NCI-H2227 treated with DMSO at 0.1 percent for 48 hours (cell line): ENCODE data around the gene HELT.
A peak's percentile ranks its signal among the peaks of the same experiment; 100 is the strongest.
"Not testable (repeated sequence)": the region's sequence is repeated elsewhere in the genome, so short reads cannot be mapped to it uniquely, and the experiment has no call there.

Source experiments
- DNase-seq: peaks from one replicate; lab custom pipeline; 2025; lab: John Stamatoyannopoulos, UW

HELT gene

GRCh38 chr4:185036019-185036418 is 17.7 kb downstream of the HELT start:
- DNase-seq: no peak

- DNase-seq: no peak
These were observed 18.6 kb downstream of the HELT start for GRCh38 chr4:185036842-185037241.

- DNase-seq: peak; percentile 57
These were observed 21.4 kb downstream of the HELT start for GRCh38 chr4:185039508-185040273.

GRCh38 chr4:185040523-185040922 is 22.2 kb downstream of the HELT start:
- DNase-seq: no peak

GRCh38 chr4:185050286-185050685 is 32.0 kb downstream of the HELT start:
- not testable (repeated sequence) for DNase-seq

- not testable (repeated sequence) for DNase-seq
These were observed 33.0 kb downstream of the HELT start for GRCh38 chr4:185051283-185051682.

GRCh38 chr4:185053746-185054145 is 35.5 kb downstream of the HELT start:
- DNase-seq: no peak

GRCh38 chr4:185054272-185054671 is 36.0 kb downstream of the HELT start:
- DNase-seq: no peak

- DNase-seq: no peak
These were observed 36.6 kb downstream of the HELT start for GRCh38 chr4:185054886-185055285.

- no peak for DNase-seq
These were observed 43.3 kb downstream of the HELT start for GRCh38 chr4:185061610-185062009.

- DNase-seq: no peak
These were observed 44.3 kb downstream of the HELT start for GRCh38 chr4:185062606-185063005.

GRCh38 chr4:185066179-185066578 is 47.9 kb downstream of the HELT start:
- no peak for DNase-seq

GRCh38 chr4:185068837-185069236 is 50.5 kb downstream of the HELT start:
- DNase-seq: no peak
